Neural cell (in vitro differentiated cells): Measurements from ENCODE around the gene TTC39B. TPM values are rescaled to one million over a fixed set of nuclear protein-coding genes. Genes with fewer than 3 reads are reported as not detected.

Experiments
- H2AFZ ChIP-seq: fragments of 200-600, 300-800 bp; sonication (generic), shearing (Covaris generic); 2 replicates; pipeline ENCODE4 v1.6.0; 2014; ENCODE audit warnings: low read depth, mild to moderate bottlenecking, antibody characterized with exemption, low read length, moderate library complexity
- H3F3A ChIP-seq: fragments of 200-600 bp; shearing (Covaris generic); 2 replicates; pipeline ENCODE4 v1.6.1; 2016; ENCODE audit warnings: mild to moderate bottlenecking, moderate library complexity, mixed read lengths, antibody characterized with exemption, low read length; ENCODE audit not compliant: insufficient read depth, poor library complexity, severe bottlenecking
- H3K27ac ChIP-seq: fragments of 200-600, 300-800 bp; sonication (generic), shearing (Covaris generic); 2 replicates; pipeline ENCODE4 v1.5.1; 2014; ENCODE audit warnings: mild to moderate bottlenecking, low read length, moderate library complexity
- H3K27me3 ChIP-seq: fragments of 300-800, 200-600 bp; sonication (generic), shearing (Covaris generic); 2 replicates; pipeline ENCODE4 v1.6.0; 2014; ENCODE audit warnings: mild to moderate bottlenecking, low read depth, low read length, moderate library complexity; ENCODE audit not compliant: insufficient read depth
- H3K36me3 ChIP-seq: fragments of 300-800, 200-600 bp; sonication (generic), shearing (Covaris generic); 2 replicates; pipeline ENCODE4 v1.5.1; 2014; ENCODE audit warnings: mild to moderate bottlenecking, antibody characterized with exemption, low read length, moderate library complexity; ENCODE audit not compliant: insufficient read depth
- H3K4me2 ChIP-seq: fragments of 300-800, 200-600 bp; sonication (generic), shearing (Covaris generic); 2 replicates; pipeline ENCODE4 v1.6.0; 2014; ENCODE audit warnings: mild to moderate bottlenecking, low read length
- H3K4me3 ChIP-seq: fragments of 300-800, 200-600 bp; sonication (generic), shearing (Covaris generic); 2 replicates; pipeline ENCODE4 v1.5.1; 2014; ENCODE audit warnings: mild to moderate bottlenecking, low read length, moderate library complexity
- H3K79me2 ChIP-seq: fragments of 200-600 bp; shearing (Covaris generic); replicated peaks from 2 replicates; pipeline ENCODE4 v1.6.0; 2014; ENCODE audit warnings: mild to moderate bottlenecking, low read length, moderate library complexity; ENCODE audit not compliant: insufficient read depth
- H3K9ac ChIP-seq: fragments of 300-800, 200-600 bp; sonication (generic), shearing (Covaris generic); 2 replicates; pipeline ENCODE4 v1.6.1; 2016; ENCODE audit warnings: mild to moderate bottlenecking, low read length, mixed read lengths
- H3K9me2 ChIP-seq: fragments of 200-600 bp; shearing (Covaris generic); 2 replicates; pipeline ENCODE4 v1.6.1; 2016; ENCODE audit warnings: mild to moderate bottlenecking, low read length, mixed read lengths; ENCODE audit not compliant: insufficient read depth
- H3K9me3 ChIP-seq: fragments of 200-600, 300-800 bp; sonication (generic), shearing (Covaris generic); 2 replicates; pipeline ENCODE4 v1.6.1; 2016; ENCODE audit warnings: mild to moderate bottlenecking, mixed run types, low read length, moderate library complexity, mixed read lengths
- H4K20me1 ChIP-seq: fragments of 200-600 bp; shearing (Covaris generic); 2 replicates; pipeline ENCODE4 v1.6.1; 2016; ENCODE audit warnings: mild to moderate bottlenecking, mixed run types; ENCODE audit not compliant: insufficient read depth
- CTCF ChIP-seq: fragments of 450-650 bp; IDR thresholded peaks from 2 replicates; pipeline ENCODE4 v1.5.1; 2014; ENCODE audit warnings: antibody characterized with exemption, mild to moderate bottlenecking, moderate library complexity; ENCODE audit not compliant: poor library complexity, severe bottlenecking
- EP300 ChIP-seq: fragments of 450-650 bp; conservative IDR thresholded peaks from 2 replicates; pipeline ENCODE4 v1.6.1; 2014; ENCODE audit warnings: antibody characterized with exemption, mild to moderate bottlenecking, moderate library complexity; ENCODE audit not compliant: poor library complexity, severe bottlenecking
- EZH2 ChIP-seq: fragments of 200-600, 300-800 bp; shearing (Covaris generic), sonication (generic); IDR thresholded peaks from 2 replicates; pipeline ENCODE4 v1.6.1; 2014; ENCODE audit warnings: antibody characterized with exemption, low read length, borderline replicate concordance, mild to moderate bottlenecking; ENCODE audit not compliant: insufficient read depth, poor library complexity, severe bottlenecking
- MXI1 ChIP-seq: fragments of 450-650 bp; conservative IDR thresholded peaks from 2 replicates; pipeline ENCODE4 v1.6.1; 2014; ENCODE audit warnings: antibody characterized with exemption, mild to moderate bottlenecking; ENCODE audit not compliant: poor library complexity, severe bottlenecking
- POLR2AphosphoS5 ChIP-seq: IDR thresholded peaks from 2 replicates; pipeline ENCODE4 v1.6.1; 2012
- RAD21 ChIP-seq: fragments of 450-650 bp; conservative IDR thresholded peaks from 2 replicates; pipeline ENCODE4 v1.6.1; 2014; ENCODE audit warnings: antibody characterized with exemption, mild to moderate bottlenecking, moderate library complexity
- REST ChIP-seq: IDR thresholded peaks from 2 replicates; pipeline ENCODE4 v1.6.1; 2012; ENCODE audit warnings: borderline replicate concordance
- SMC3 ChIP-seq: fragments of 450-650 bp; conservative IDR thresholded peaks from 2 replicates; pipeline ENCODE4 v1.6.1; 2014; ENCODE audit warnings: antibody characterized with exemption, mild to moderate bottlenecking, moderate library complexity; ENCODE audit not compliant: poor library complexity
- TAF1 ChIP-seq: IDR thresholded peaks from 2 replicates; pipeline ENCODE4 v1.6.1; 2012; ENCODE audit warnings: low read depth
- polyA plus RNA-seq: library from polyadenylated mRNA; depleted of rRNA; stranded (reverse); fragments of >200 nt; gene quantifications from 2 replicates; pipeline ENCODE4 v1.2.3, GENCODE V29; 2014

TTC39B gene
- polyA plus RNA-seq, 1 donor from 2014 or later: 2.8 TPM

- H4K20me1 ChIP-seq: no peaks in the 10 kb centered on the region
- no peaks in the 10 kb centered on the region for H3F3A ChIP-seq
- H2AFZ ChIP-seq: no peak overlapping the region
- H3K27ac ChIP-seq: no peak overlapping the region
- no peak overlapping the region for H3K4me2 ChIP-seq
- H3K79me2 ChIP-seq: no peaks in the 10 kb centered on the region
- no peak overlapping the region for H3K4me3 ChIP-seq
- no peak for TF ChIP-seq MXI1
- no peak for TF ChIP-seq EZH2
- TF ChIP-seq POLR2AphosphoS5: no peak
- no peak for TF ChIP-seq EP300
- no peak for TF ChIP-seq CTCF
- no peak for TF ChIP-seq TAF1
- no peak for TF ChIP-seq SMC3
- no peak for TF ChIP-seq REST
- TF ChIP-seq RAD21: no peak
- H3K9me3 ChIP-seq: no peaks in the 10 kb centered on the region
- H3K27me3 ChIP-seq: no peaks in the 10 kb centered on the region
- no peaks in the 10 kb centered on the region for H3K36me3 ChIP-seq
- no peaks in the 10 kb centered on the region for H3K9me2 ChIP-seq
- H3K9ac ChIP-seq: no peak overlapping the region
These were observed 10.8 kb upstream of the TTC39B start for GRCh38 chr9:15317836-15318235.

GRCh38 chr9:15311607-15312006 lies 4.6 kb upstream of the TTC39B start:
- H3K9me2 ChIP-seq: no peaks in the 10 kb centered on the region
- no peak overlapping the region for H3K4me2 ChIP-seq
- no peak overlapping the region for H3K27ac ChIP-seq
- H3K9ac ChIP-seq: no peak overlapping the region
- H3K27me3 ChIP-seq: peaks cover 18% of the 10 kb centered on the region
- no peaks in the 10 kb centered on the region for H4K20me1 ChIP-seq
- no peak overlapping the region for H2AFZ ChIP-seq
- H3K36me3 ChIP-seq: no peaks in the 10 kb centered on the region
- H3K9me3 ChIP-seq: no peaks in the 10 kb centered on the region
- no peak overlapping the region for H3K4me3 ChIP-seq
- H3K79me2 ChIP-seq: no peaks in the 10 kb centered on the region
- TF ChIP-seq EP300 (no peak), POLR2AphosphoS5 (no peak), TAF1 (no peak), REST (no peak)
- no peaks in the 10 kb centered on the region for H3F3A ChIP-seq
